Stomach (tissue), 9 donors: Measurements from ENCODE around the gene GPR61. TPM values are rescaled to one million over a fixed set of nuclear protein-coding genes. Genes with fewer than 3 reads are reported as not detected.

Experiments
- DNase-seq, 2 donors: peaks; one replicate each; pipeline versions ENCODE4 v3.0.0 to v3.0.0-alpha.2; 2013 to 2019
- H3K27ac ChIP-seq, 5 donors: fragments of 200-600 bp in 4 of 5; sonication (generic) in 4 of 5; one replicate each; pipeline ENCODE4 v1.5.1; 2013 to 2019; ENCODE audit warnings: mild to moderate bottlenecking in 1 of 5, moderate library complexity in 1 of 5
- H3K27me3 ChIP-seq, 3 donors: fragments of 200-600 bp; sonication (generic); one replicate each; pipeline ENCODE4 v1.5.1; 2017 to 2019; ENCODE audit warnings: mixed run types in 1 of 3
- H3K36me3 ChIP-seq, 4 donors: fragments of 200-600 bp; sonication (generic); 1 replicate in 3 of 4; 2 replicates in 1 of 4; pipeline ENCODE4 v1.5.1; 2016 to 2019
- H3K4me1 ChIP-seq, 4 donors: fragments of 200-600 bp; sonication (generic); one replicate each; pipeline ENCODE4 v1.5.1; 2016 to 2019
- H3K4me3 ChIP-seq, 4 donors: fragments of 200-600 bp; sonication (generic) in 3 of 4; one replicate each; pipeline ENCODE4 v1.5.1; 2016 to 2019; ENCODE audit warnings: mild to moderate bottlenecking in 1 of 4
- H3K9me3 ChIP-seq, 4 donors: fragments of 200-600 bp; sonication (generic); one replicate each; pipeline ENCODE4 v1.5.1; 2016 to 2019
- EP300 ChIP-seq: sonication (generic); formaldehyde crosslinking; IDR thresholded peaks from one replicate; pipeline ENCODE4 v1.6.1; 2017; ENCODE audit warnings: antibody characterized with exemption
- POLR2A ChIP-seq, 4 donors: fragments of 450-650 bp; IDR thresholded peaks; one replicate each; pipeline ENCODE4 v1.6.1; 2016; ENCODE audit warnings: antibody characterized with exemption in 4 of 4, control low read depth in 2 of 4, mild to moderate bottlenecking in 1 of 4, moderate library complexity in 1 of 4
- POLR2AphosphoS5 ChIP-seq, 3 donors: sonication (generic); formaldehyde crosslinking; IDR thresholded peaks; one replicate each; pipeline ENCODE4 v1.6.1; 2016; ENCODE audit warnings: antibody characterized with exemption in 3 of 3
- WGBS, 5 donors: extraction: QIAGEN DNeasy Blood & Tissue Kit in 3 of 5; methylation state at CpG; one replicate each; pipeline versions ENCODE4 v1.1.5 to v1.1.7; 2013 to 2018; 5-methylcytosine and 5-hydroxymethylcytosine counted together
- intact Hi-C: fragments of 100-400 bp; cut with DNase I; formaldehyde crosslinking; loops from one replicate; pipeline ENCODE4 v1.15.1; 2023; ENCODE audit warnings: low total_unique reads
- polyA plus RNA-seq, 3 donors: library from polyadenylated mRNA; stranded (reverse); fragments of 200-250 nt; gene quantifications; one replicate each; pipeline ENCODE4 v1.2.3, GENCODE V29; 2013
- total RNA-seq, 5 donors: library from RNA; depleted of rRNA; stranded (reverse); fragments of >200 nt; gene quantifications; one replicate each; pipeline versions ENCODE4 v1.1.0 to v1.2.3, GENCODE V29; 2014 to 2016
- TF ChIP-seq, protein P1 (sequence below), 7 experiments: fragments of 450-650 bp in 4 of 7; fragments of 200-600 bp in 3 of 7; sonication (generic) in 3 of 7; IDR thresholded peaks; one replicate each; pipeline ENCODE4 v1.5.1; 2016 to 2019; ENCODE audit warnings: antibody characterized with exemption in 7 of 7, control low read depth in 2 of 7, mild to moderate bottlenecking in 1 of 7
- donor health status: healthy with polysubstance abuse.
- donor health status: Bipolar disorder and iron deficiency.
- donor health status: healthy.

The GPR61 gene
- total and polyA plus RNA-seq, 8 donors = 0.12 TPM; not detected in 7

DNA sequence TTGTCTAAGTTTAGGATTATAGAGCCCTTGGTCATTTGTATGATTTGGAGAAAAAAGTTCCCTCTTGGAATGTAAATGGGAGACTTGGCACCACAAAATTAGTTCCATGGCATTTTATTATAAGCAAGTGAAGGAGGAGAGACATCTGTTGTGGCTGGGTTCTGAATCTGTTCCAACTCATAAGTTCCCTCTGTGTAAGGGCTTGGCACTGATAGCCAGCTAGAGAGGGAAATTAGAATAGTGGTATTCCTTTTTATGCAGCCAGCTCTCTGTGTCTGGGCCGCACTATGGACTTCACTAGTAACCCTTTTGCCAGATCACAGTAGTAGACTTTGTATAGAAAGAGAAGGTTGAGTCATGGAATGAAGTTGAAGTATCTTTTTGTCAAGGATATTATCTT is 39.8 kb downstream of the GPR61 start:
- DNase-seq = peak in 1 of 2 donors; percentile 59
- Histone ChIP-seq H3K9me3 (no peaks in the 10 kb centered on the region), H3K27ac (peak overlapping the region in 2 of 5 donors; percentile 64 to 67), H3K36me3 (peaks cover 0 to 91% (median 85%) of the 10 kb centered on the region in 4 donors), H3K4me1 (peaks cover 0 to 19% (median 7%) of the 10 kb centered on the region in 4 donors), H3K4me3 (no peak overlapping the region), H3K27me3 (no peaks in the 10 kb centered on the region)
- intact Hi-C loops = no loop called here
- TF ChIP-seq POLR2A (IDR thresholded peaks at IDR 0.05) = no peak
- WGBS, 5 donors = 73 to 91% (median 81%) methylated on average over 1 of the region's 1 CpG

DNA sequence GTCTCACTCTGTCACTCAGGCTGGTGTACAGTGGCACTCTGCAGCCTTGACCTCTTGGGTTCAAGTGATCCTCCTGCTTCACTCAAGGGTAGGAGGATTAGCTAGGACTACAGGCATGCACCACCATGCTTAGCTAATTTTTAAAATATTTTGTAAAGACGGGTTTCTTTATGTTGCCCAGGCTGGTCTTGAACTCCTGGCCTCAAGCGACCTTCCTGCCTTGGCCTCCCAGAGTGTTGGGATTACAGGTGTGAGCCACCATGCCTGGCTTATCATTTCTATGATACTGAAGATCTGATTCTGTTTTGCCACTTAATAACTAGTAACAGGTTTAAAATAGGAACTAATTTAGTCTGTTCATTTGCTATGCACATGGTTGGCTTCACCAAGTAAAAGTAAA is 42.3 kb downstream of the GPR61 start:
- peaks cover 6 to 94% (median 90%) of the 10 kb centered on the region in 4 donors for H3K36me3 ChIP-seq
- no peak overlapping the region for H3K27ac ChIP-seq
- no peaks in the 10 kb centered on the region for H3K9me3 ChIP-seq
- peaks cover 0 to 19% (median 4%) of the 10 kb centered on the region in 4 donors for H3K4me1 ChIP-seq
- 89 to 97% (median 94%) methylated on average over 2 of the region's 2 CpGs for WGBS, 5 donors
- no peak for DNase-seq
- H3K27me3 ChIP-seq = no peaks in the 10 kb centered on the region
- TF ChIP-seq, protein P1, sequence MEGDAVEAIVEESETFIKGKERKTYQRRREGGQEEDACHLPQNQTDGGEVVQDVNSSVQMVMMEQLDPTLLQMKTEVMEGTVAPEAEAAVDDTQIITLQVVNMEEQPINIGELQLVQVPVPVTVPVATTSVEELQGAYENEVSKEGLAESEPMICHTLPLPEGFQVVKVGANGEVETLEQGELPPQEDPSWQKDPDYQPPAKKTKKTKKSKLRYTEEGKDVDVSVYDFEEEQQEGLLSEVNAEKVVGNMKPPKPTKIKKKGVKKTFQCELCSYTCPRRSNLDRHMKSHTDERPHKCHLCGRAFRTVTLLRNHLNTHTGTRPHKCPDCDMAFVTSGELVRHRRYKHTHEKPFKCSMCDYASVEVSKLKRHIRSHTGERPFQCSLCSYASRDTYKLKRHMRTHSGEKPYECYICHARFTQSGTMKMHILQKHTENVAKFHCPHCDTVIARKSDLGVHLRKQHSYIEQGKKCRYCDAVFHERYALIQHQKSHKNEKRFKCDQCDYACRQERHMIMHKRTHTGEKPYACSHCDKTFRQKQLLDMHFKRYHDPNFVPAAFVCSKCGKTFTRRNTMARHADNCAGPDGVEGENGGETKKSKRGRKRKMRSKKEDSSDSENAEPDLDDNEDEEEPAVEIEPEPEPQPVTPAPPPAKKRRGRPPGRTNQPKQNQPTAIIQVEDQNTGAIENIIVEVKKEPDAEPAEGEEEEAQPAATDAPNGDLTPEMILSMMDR (IDR thresholded peaks at IDR 0.05) = no peak
- no peak for TF ChIP-seq POLR2A (IDR thresholded peaks at IDR 0.05)
- TF ChIP-seq POLR2AphosphoS5 (IDR thresholded peaks at IDR 0.05) = no peak
- no peak for TF ChIP-seq EP300
- intact Hi-C loops = no loop called here
- no peak overlapping the region for H3K4me3 ChIP-seq

DNA sequence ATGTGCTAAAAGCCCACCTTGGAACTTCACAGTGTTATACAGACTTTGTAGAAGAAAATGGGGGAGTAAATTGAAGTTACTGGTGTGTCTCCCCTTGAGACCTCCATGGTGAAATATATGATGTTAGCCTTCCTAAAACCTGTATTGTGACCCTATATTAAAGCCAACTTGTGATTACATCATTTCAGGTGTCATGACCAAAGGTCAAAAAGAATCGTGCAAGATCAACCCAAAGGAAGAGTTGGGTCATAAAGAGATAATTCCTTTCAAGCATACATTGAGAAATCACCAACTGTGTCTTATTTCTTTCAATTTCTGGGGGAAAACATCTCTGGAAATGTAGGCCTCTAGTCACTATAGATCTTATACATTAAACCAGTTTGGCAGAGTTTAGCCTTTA is 45.1 kb downstream of the GPR61 start:
- intact Hi-C loops = no loop called here
- Histone ChIP-seq H3K36me3 (peaks cover 9 to 100% (median 98%) of the 10 kb centered on the region in 4 donors), H3K4me3 (no peak overlapping the region), H3K4me1 (peaks cover 0 to 6% (median under 1%) of the 10 kb centered on the region in 4 donors), H3K27me3 (no peaks in the 10 kb centered on the region), H3K9me3 (no peaks in the 10 kb centered on the region), H3K27ac (no peak overlapping the region)
- WGBS, 5 donors = 56 to 74% (median 64%) methylated on average over 1 of the region's 1 CpG
- TF ChIP-seq, protein P1 (IDR thresholded peaks at IDR 0.05) = no peak
- no peak for TF ChIP-seq EP300
- no peak for TF ChIP-seq POLR2A (IDR thresholded peaks at IDR 0.05)
- TF ChIP-seq POLR2AphosphoS5 (IDR thresholded peaks at IDR 0.05) = no peak
- no peak for DNase-seq

DNA sequence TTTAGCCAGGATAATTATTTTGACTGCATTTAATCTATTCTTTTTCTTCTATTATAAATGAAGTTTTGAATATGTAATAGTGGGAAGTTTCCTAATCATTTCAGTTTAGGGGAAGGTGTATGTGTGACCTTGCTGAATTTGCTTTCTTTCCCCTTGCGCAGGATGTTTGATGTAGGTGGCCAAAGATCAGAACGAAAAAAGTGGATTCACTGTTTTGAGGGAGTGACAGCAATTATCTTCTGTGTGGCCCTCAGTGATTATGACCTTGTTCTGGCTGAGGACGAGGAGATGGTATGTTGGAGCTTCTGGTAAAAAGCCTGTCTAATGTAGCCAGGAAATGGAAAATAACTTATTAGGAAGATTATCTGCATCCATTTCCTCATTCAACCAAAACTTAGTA is 46.4 kb downstream of the GPR61 start:
- TF ChIP-seq EP300 (no peak), POLR2AphosphoS5 (IDR thresholded peaks at IDR 0.05) (no peak), POLR2A (IDR thresholded peaks at IDR 0.05) (no peak)
- TF ChIP-seq, protein P1 (IDR thresholded peaks at IDR 0.05) = no peak
- Histone ChIP-seq H3K27me3 (no peaks in the 10 kb centered on the region), H3K9me3 (no peaks in the 10 kb centered on the region), H3K4me1 (peaks cover 0 to 6% (median 0%) of the 10 kb centered on the region in 4 donors), H3K36me3 (peaks cover 9 to 100% (median 98%) of the 10 kb centered on the region in 4 donors), H3K27ac (no peak overlapping the region), H3K4me3 (no peak overlapping the region)
- intact Hi-C loops = no loop called here
- DNase-seq = no peak
- 83 to 100% (median 93%) methylated on average over 3 of the region's 3 CpGs for WGBS, 5 donors

DNA sequence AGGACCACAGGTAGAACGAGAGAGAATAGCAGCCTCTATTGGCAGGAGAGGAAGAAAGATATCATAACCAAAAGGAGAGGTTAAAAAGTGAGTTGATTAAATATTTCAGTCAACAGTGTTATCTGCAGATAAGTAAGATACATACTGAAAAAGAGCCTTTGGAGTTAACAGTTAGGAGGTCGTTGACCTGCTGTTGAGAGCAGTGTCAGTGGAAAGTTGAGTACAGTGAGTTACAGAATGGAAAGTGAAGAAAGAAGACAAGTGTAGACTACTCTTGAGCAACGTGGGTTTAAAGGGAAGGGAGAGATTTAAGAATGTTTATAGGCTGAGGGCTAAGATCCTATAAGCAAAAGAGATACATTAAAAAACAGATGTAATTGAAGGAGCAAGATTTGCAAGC is 49.5 kb downstream of the GPR61 start:
- intact Hi-C loops = no loop called here
- Histone ChIP-seq H3K4me3 (no peak overlapping the region), H3K27me3 (no peaks in the 10 kb centered on the region), H3K36me3 (peaks cover 16 to 100% (median 98%) of the 10 kb centered on the region in 4 donors), H3K4me1 (peaks cover 0 to 6% (median 0%) of the 10 kb centered on the region in 4 donors), H3K27ac (no peak overlapping the region), H3K9me3 (no peaks in the 10 kb centered on the region)
- WGBS, 5 donors = 28 to 66% (median 45%) methylated on average over 3 of the region's 3 CpGs
- TF ChIP-seq, protein P1 (IDR thresholded peaks at IDR 0.05) = no peak
- TF ChIP-seq EP300 = no peak
- no peak for TF ChIP-seq POLR2AphosphoS5 (IDR thresholded peaks at IDR 0.05)
- no peak for TF ChIP-seq POLR2A (IDR thresholded peaks at IDR 0.05)
- DNase-seq = no peak
